Measurements from ENCODE around the gene MRI1.

MRI1 gene

GRCh38 chr19:13783565-13784500 lies 19.5 kb downstream of the MRI1 start:
- Histone ChIP-seq H3K27me3 (ENCODE audit: control insufficient read depth in 1 of 2, insufficient read depth in 1 of 2, low read length in 2 of 2) (no peaks in the 10 kb centered on the region), H2AFZ (ENCODE audit: low read depth, low read length) (no peak overlapping the region), H3K4me1 (ENCODE audit: control insufficient read depth, insufficient read depth, low read depth, low read length) (peaks cover 20% of the 10 kb centered on the region), H4K8ac (ENCODE audit: low read length) (no peak overlapping the region), H3K18ac (ENCODE audit: low read depth in 1 of 2, low read length in 2 of 2) (no peak overlapping the region), H3K4me3 (ENCODE audit: insufficient read depth in 1 of 2, low read depth in 1 of 2, low read length in 2 of 2) (no peak overlapping the region), H3K4me2 (ENCODE audit: low read length, poor library complexity, severe bottlenecking) (no peak overlapping the region), H3K23ac (ENCODE audit: low read length in 2 of 2) (no peak overlapping the region), H2BK5ac (ENCODE audit: low read depth, low read length, poor library complexity, severe bottlenecking) (no peak overlapping the region), H3K79me1 (replicated peaks; ENCODE audit: low read length, poor library complexity, severe bottlenecking) (peaks cover 7% of the 10 kb centered on the region), H2BK120ac (ENCODE audit: low read depth, low read length) (no peak overlapping the region), H2BK12ac (ENCODE audit: low read length in 2 of 2) (peak overlapping the region in 1 of 2 experiments; percentile 32), H3K4ac (ENCODE audit: low read depth in 1 of 2, low read length in 2 of 2) (peak overlapping the region in 1 of 2 experiments; percentile 58), H3K9ac (ENCODE audit: low read length) (no peak overlapping the region), H4K91ac (ENCODE audit: low read length) (no peak overlapping the region), H3K27ac (ENCODE audit: low read length, poor library complexity, severe bottlenecking) (no peak overlapping the region), H3K36me3 (ENCODE audit: control insufficient read depth in 1 of 2, insufficient read depth in 2 of 2, low read depth in 1 of 2, low read length in 2 of 2) (peaks cover 11 to 12% of the 10 kb centered on the region in 2 experiments), H2BK15ac (ENCODE audit: low read depth, poor library complexity, severe bottlenecking) (no peak overlapping the region), H3K14ac (ENCODE audit: low read length in 2 of 2) (no peak overlapping the region), H2AK5ac (ENCODE audit: low read length, severe bottlenecking) (peak overlapping the region; percentile 44), H3K9me3 (ENCODE audit: control insufficient read depth, low read length) (no peaks in the 10 kb centered on the region)
- WGBS, result 92% methylated on average over 15 of the region's 18 CpGs
- DNase-seq, result no peak

DNA sequence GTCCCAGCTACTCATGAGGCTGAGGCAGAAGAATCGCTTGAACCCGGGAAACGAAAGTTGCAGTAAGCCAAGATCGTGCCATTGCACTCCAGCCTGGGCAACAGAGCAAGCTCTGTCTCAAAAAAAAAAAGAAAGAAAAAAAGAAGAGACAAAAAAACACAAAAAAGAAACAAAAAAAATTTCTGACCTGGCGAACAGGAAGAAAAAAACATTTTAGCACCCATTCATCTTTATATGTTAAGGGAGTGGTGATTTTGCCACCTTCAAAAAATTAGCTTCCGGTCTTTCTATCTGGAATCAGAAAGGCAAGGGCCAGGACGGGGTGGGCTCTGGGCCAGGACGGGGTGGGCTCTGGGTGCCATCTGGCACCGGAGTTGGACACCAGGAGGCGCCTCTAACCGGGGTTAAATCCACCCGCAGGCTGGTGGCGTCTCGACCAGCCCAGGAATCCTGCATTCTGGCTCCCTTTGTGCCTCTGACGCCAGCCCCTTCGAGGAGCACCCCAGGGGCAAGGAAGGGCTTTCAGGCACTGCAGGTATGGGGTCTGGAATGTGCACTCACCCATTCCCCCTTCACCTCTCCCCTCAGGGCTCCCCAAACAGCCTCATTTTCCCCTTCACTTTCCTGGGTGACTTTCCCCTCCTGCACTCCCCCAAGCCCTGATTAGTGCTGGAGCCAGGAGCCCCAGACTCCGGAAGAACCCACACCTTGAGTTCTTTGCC lies 20.6 kb downstream of the MRI1 start:
- Histone ChIP-seq H2BK120ac (ENCODE audit: low read depth, low read length) (peak overlapping the region; percentile 12), H2BK5ac (ENCODE audit: low read depth, low read length, poor library complexity, severe bottlenecking) (no peak overlapping the region), H4K8ac (ENCODE audit: low read length) (peak overlapping the region; percentile 95), H3K79me1 (replicated peaks; ENCODE audit: low read length, poor library complexity, severe bottlenecking) (no peaks in the 10 kb centered on the region), H3K9ac (ENCODE audit: low read length) (peak overlapping the region; percentile 54), H3K27ac (ENCODE audit: low read length, poor library complexity, severe bottlenecking) (no peak overlapping the region), H3K4me3 (ENCODE audit: insufficient read depth in 1 of 2, low read depth in 1 of 2, low read length in 2 of 2) (no peak overlapping the region), H3K18ac (ENCODE audit: low read depth in 1 of 2, low read length in 2 of 2) (peak overlapping the region in 1 of 2 experiments; percentile 88), H2AFZ (ENCODE audit: low read depth, low read length) (peak overlapping the region; percentile 94), H2BK15ac (ENCODE audit: low read depth, poor library complexity, severe bottlenecking) (no peak overlapping the region), H3K4me2 (ENCODE audit: low read length, poor library complexity, severe bottlenecking) (peak overlapping the region; percentile 16), H3K14ac (ENCODE audit: low read length in 2 of 2) (peak overlapping the region in 1 of 2 experiments; percentile 79), H2AK5ac (ENCODE audit: low read length, severe bottlenecking) (peak overlapping the region; percentile 17), H3K23ac (ENCODE audit: low read length in 2 of 2) (no peak overlapping the region), H4K91ac (ENCODE audit: low read length) (peak overlapping the region; percentile 64), H3K4me1 (ENCODE audit: control insufficient read depth, insufficient read depth, low read depth, low read length) (peaks cover 20% of the 10 kb centered on the region), H3K9me3 (ENCODE audit: control insufficient read depth, low read length) (no peaks in the 10 kb centered on the region), H3K4ac (ENCODE audit: low read depth in 1 of 2, low read length in 2 of 2) (peak overlapping the region; percentile 57 to 92), H3K36me3 (ENCODE audit: control insufficient read depth in 1 of 2, insufficient read depth in 2 of 2, low read depth in 1 of 2, low read length in 2 of 2) (peaks cover under 1 to 2% of the 10 kb centered on the region in 2 experiments), H3K27me3 (ENCODE audit: control insufficient read depth in 1 of 2, insufficient read depth in 1 of 2, low read length in 2 of 2) (no peaks in the 10 kb centered on the region), H2BK12ac (ENCODE audit: low read length in 2 of 2) (peak overlapping the region; percentile 14 to 94)
- peak; percentile 66 for DNase-seq
- WGBS, result 29% methylated on average over 15 of the region's 17 CpGs

DNA sequence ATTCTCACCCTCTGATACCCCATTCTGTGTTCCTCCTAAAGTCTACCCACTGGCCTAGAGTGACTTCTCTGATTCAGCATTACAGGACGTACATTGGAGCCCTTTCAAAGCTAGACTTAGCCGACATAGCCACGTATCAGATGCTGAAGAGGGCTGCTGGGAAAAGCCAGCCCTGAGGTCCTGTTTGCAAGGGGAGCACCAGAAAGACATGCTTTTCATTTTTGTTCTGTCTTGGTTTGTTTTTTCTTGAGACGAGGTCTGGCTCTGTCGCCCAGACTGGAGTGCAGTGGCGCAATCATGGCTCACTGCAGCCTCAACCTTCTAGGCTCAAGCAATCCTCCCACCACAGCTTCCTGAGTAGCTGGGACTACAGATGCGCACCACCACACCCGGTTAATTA lies 24.7 kb downstream of the MRI1 start:
- Histone ChIP-seq H2AFZ (ENCODE audit: low read depth, low read length) (no peak overlapping the region), H2BK15ac (ENCODE audit: low read depth, poor library complexity, severe bottlenecking) (no peak overlapping the region), H2BK12ac (ENCODE audit: low read length in 2 of 2) (no peak overlapping the region), H3K9me3 (ENCODE audit: control insufficient read depth, low read length) (no peaks in the 10 kb centered on the region), H3K9ac (ENCODE audit: low read length) (peak overlapping the region; percentile 47), H2BK5ac (ENCODE audit: low read depth, low read length, poor library complexity, severe bottlenecking) (no peak overlapping the region), H3K14ac (ENCODE audit: low read length in 2 of 2) (no peak overlapping the region), H4K8ac (ENCODE audit: low read length) (peak overlapping the region; percentile 12), H3K4me1 (ENCODE audit: control insufficient read depth, insufficient read depth, low read depth, low read length) (peaks cover 19% of the 10 kb centered on the region), H3K4ac (ENCODE audit: low read depth in 1 of 2, low read length in 2 of 2) (no peak overlapping the region), H4K91ac (ENCODE audit: low read length) (no peak overlapping the region), H3K4me2 (ENCODE audit: low read length, poor library complexity, severe bottlenecking) (no peak overlapping the region), H3K27me3 (ENCODE audit: control insufficient read depth in 1 of 2, insufficient read depth in 1 of 2, low read length in 2 of 2) (no peaks in the 10 kb centered on the region), H3K36me3 (ENCODE audit: control insufficient read depth in 1 of 2, insufficient read depth in 2 of 2, low read depth in 1 of 2, low read length in 2 of 2) (no peaks in the 10 kb centered on the region), H3K27ac (ENCODE audit: low read length, poor library complexity, severe bottlenecking) (peak overlapping the region; percentile 3), H3K79me1 (replicated peaks; ENCODE audit: low read length, poor library complexity, severe bottlenecking) (no peaks in the 10 kb centered on the region), H3K4me3 (ENCODE audit: insufficient read depth in 1 of 2, low read depth in 1 of 2, low read length in 2 of 2) (no peak overlapping the region), H3K23ac (ENCODE audit: low read length in 2 of 2) (no peak overlapping the region), H2BK120ac (ENCODE audit: low read depth, low read length) (no peak overlapping the region), H2AK5ac (ENCODE audit: low read length, severe bottlenecking) (no peak overlapping the region), H3K18ac (ENCODE audit: low read depth in 1 of 2, low read length in 2 of 2) (no peak overlapping the region)
- WGBS, result 59% methylated on average over 8 of the region's 8 CpGs
- peak; percentile 71 for DNase-seq

DNA sequence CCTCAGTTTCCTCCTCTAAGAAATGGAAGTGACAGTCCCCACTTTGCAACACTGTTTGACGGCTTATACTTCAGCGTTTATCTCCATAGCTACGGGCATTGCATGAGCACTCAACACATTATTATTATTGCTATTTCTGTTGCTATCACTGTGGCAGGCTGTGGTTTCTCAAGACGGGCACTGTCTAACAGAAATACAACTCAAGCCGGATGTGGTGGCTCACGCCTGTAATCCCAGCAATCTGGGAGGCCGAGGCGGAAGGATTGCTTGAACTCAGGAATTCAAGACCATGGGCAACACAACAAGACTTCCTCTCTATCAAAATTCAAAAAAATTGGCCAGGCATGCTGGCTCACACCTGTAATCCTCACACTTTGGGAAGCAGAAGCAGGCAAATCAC lies 26.0 kb downstream of the MRI1 start:
- Histone ChIP-seq H2AFZ (ENCODE audit: low read depth, low read length) (no peak overlapping the region), H3K36me3 (ENCODE audit: control insufficient read depth in 1 of 2, insufficient read depth in 2 of 2, low read depth in 1 of 2, low read length in 2 of 2) (no peaks in the 10 kb centered on the region), H2BK5ac (ENCODE audit: low read depth, low read length, poor library complexity, severe bottlenecking) (no peak overlapping the region), H3K27ac (ENCODE audit: low read length, poor library complexity, severe bottlenecking) (no peak overlapping the region), H3K9ac (ENCODE audit: low read length) (no peak overlapping the region), H3K79me1 (replicated peaks; ENCODE audit: low read length, poor library complexity, severe bottlenecking) (peaks cover 3% of the 10 kb centered on the region), H4K8ac (ENCODE audit: low read length) (no peak overlapping the region), H3K18ac (ENCODE audit: low read depth in 1 of 2, low read length in 2 of 2) (no peak overlapping the region), H2BK15ac (ENCODE audit: low read depth, poor library complexity, severe bottlenecking) (no peak overlapping the region), H3K27me3 (ENCODE audit: control insufficient read depth in 1 of 2, insufficient read depth in 1 of 2, low read length in 2 of 2) (no peaks in the 10 kb centered on the region), H3K14ac (ENCODE audit: low read length in 2 of 2) (no peak overlapping the region), H3K4me2 (ENCODE audit: low read length, poor library complexity, severe bottlenecking) (no peak overlapping the region), H2AK5ac (ENCODE audit: low read length, severe bottlenecking) (no peak overlapping the region), H3K9me3 (ENCODE audit: control insufficient read depth, low read length) (no peaks in the 10 kb centered on the region), H2BK120ac (ENCODE audit: low read depth, low read length) (no peak overlapping the region), H3K23ac (ENCODE audit: low read length in 2 of 2) (no peak overlapping the region), H3K4me3 (ENCODE audit: insufficient read depth in 1 of 2, low read depth in 1 of 2, low read length in 2 of 2) (no peak overlapping the region), H3K4ac (ENCODE audit: low read depth in 1 of 2, low read length in 2 of 2) (no peak overlapping the region), H4K91ac (ENCODE audit: low read length) (no peak overlapping the region), H2BK12ac (ENCODE audit: low read length in 2 of 2) (no peak overlapping the region), H3K4me1 (ENCODE audit: control insufficient read depth, insufficient read depth, low read depth, low read length) (peaks cover 14% of the 10 kb centered on the region)
- 91% methylated on average over 8 of the region's 8 CpGs for WGBS
- DNase-seq, result no peak
